ENCODE data around the gene KRT24. TPM values are rescaled to one million over a fixed set of nuclear protein-coding genes. Genes with fewer than 3 reads are reported as not detected.

KRT24 gene
- total RNA-seq, 4 donors from 2014 or later, result 1.1 to 14.7 (median 1.2) TPM; not detected in 1

DNA sequence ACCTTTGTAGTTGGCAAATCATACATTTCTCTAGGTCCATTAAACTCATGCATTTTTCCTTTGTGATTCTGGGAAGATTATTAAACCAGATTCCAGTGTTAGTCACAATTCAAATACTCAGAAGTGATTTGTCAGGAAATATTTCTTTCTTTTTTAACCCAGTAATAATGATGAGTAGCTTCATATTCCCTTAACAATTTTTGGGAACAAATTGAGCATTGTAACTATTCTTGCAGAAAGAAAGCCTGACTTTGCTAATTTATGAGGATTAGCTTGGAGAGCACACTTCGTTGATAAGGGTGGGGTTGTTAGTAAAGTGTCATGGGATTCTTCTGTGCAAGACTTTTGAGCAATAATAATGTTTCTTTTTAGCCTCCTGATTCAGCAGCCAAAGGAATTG lies 18.7 kb upstream of the KRT24 start:
- H3K9me3 ChIP-seq, result no peaks in the 10 kb centered on the region
- no peak overlapping the region for H3K4me3 ChIP-seq
- ATAC-seq, result peak; percentile 76
- TF ChIP-seq POLR2A (IDR thresholded peaks at IDR 0.05) (no peak), EP300 (IDR thresholded peaks at IDR 0.05) (no peak)
- H3K4me1 ChIP-seq, result no peaks in the 10 kb centered on the region
- WGBS, 2 donors (ENCODE audit: low coverage in 1 of 2), result 50 to 57% methylated on average over 1 of the region's 1 CpG
- no peaks in the 10 kb centered on the region for H3K36me3 ChIP-seq
- H3K27me3 ChIP-seq, result peaks cover 24% of the 10 kb centered on the region
- no peak overlapping the region for H3K27ac ChIP-seq

DNA sequence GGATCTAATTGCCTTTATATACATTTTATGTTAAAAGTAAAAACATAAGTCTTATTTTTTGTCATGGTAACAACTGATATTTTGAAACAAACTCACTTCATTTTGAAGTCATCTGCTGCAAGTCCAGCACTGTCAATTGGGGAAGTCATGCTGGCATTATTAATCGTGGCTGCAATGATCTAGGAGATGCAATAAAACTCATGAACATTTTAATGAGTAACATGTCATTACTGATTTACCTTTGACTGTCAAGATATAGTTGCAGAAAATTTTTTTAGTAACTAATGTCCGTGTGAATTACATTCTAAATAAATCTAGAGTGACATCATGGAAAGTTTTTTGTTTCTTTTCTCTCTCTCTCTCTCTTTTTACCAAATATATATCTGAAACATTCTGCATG lies 17.3 kb upstream of the KRT24 start:
- no peak overlapping the region for H3K27ac ChIP-seq
- H3K36me3 ChIP-seq, result no peaks in the 10 kb centered on the region
- H3K27me3 ChIP-seq, result peaks cover 24% of the 10 kb centered on the region
- 41 to 68% methylated on average over 2 of the region's 2 CpGs for WGBS, 2 donors (ENCODE audit: low coverage in 1 of 2)
- no peaks in the 10 kb centered on the region for H3K4me1 ChIP-seq
- TF ChIP-seq, protein P1, sequence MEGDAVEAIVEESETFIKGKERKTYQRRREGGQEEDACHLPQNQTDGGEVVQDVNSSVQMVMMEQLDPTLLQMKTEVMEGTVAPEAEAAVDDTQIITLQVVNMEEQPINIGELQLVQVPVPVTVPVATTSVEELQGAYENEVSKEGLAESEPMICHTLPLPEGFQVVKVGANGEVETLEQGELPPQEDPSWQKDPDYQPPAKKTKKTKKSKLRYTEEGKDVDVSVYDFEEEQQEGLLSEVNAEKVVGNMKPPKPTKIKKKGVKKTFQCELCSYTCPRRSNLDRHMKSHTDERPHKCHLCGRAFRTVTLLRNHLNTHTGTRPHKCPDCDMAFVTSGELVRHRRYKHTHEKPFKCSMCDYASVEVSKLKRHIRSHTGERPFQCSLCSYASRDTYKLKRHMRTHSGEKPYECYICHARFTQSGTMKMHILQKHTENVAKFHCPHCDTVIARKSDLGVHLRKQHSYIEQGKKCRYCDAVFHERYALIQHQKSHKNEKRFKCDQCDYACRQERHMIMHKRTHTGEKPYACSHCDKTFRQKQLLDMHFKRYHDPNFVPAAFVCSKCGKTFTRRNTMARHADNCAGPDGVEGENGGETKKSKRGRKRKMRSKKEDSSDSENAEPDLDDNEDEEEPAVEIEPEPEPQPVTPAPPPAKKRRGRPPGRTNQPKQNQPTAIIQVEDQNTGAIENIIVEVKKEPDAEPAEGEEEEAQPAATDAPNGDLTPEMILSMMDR (IDR thresholded peaks at IDR 0.05), result no peak
- no peak for ATAC-seq
- no peaks in the 10 kb centered on the region for H3K9me3 ChIP-seq
- no peak overlapping the region for H3K4me3 ChIP-seq

DNA sequence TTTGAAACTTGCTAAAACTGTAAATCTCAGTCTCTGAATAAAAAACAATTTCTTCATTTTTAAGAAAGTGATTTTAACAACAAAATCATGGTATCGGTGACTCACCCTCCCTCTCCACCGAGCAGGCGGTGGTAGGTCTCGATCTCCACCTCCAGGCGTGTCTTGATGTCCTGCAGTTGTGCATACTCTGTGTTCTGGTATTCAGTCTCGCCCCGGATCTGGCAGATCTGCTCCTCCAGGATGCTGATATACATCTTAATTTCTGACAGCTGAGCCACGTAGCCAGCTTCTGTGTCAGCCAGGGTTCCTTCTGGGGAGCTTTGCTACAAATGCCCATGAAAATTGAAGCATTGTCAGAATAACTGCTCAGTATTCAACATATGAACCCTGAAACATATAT lies 15.4 kb upstream of the KRT24 start:
- peak; percentile 40 for ATAC-seq
- H3K4me3 ChIP-seq, result no peak overlapping the region
- H3K9me3 ChIP-seq, result no peaks in the 10 kb centered on the region
- TF ChIP-seq EP300 (IDR thresholded peaks at IDR 0.05) (no peak), POLR2AphosphoS5 (IDR thresholded peaks at IDR 0.05) (no peak), POLR2A (IDR thresholded peaks at IDR 0.05) (no peak)
- TF ChIP-seq, protein P1 (IDR thresholded peaks at IDR 0.05), result no peak
- H3K36me3 ChIP-seq, result no peaks in the 10 kb centered on the region
- H3K4me1 ChIP-seq, result no peaks in the 10 kb centered on the region
- H3K27ac ChIP-seq, result no peak overlapping the region
- H3K27me3 ChIP-seq, result peaks cover 15% of the 10 kb centered on the region
- WGBS, 2 donors (ENCODE audit: low coverage in 1 of 2), result 36 to 60% methylated on average over 6 to 8 of the region's 8 CpGs

DNA sequence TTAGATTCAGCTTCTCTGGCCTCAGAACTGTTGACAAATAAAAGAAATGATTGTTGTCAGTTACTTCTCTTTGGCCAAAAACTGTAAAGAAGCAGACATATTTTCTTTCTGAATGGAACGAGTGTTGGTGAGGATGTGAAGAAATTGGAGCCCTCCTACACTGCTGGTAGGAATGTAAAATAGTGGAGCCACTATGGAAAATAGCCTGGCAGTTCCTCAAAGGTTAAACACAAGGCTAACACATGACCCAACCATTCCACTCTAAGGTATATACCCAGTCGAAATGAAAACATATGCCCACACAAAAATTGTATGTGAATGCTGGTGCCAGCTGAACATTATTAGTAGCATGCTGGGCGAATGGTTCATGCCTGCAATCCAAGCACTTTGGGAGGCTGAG lies 14.2 kb upstream of the KRT24 start:
- no peaks in the 10 kb centered on the region for H3K9me3 ChIP-seq
- WGBS, 2 donors (ENCODE audit: low coverage in 1 of 2), result 52 to 67% methylated on average over 1 to 3 of the region's 3 CpGs
- no peaks in the 10 kb centered on the region for H3K4me1 ChIP-seq
- H3K36me3 ChIP-seq, result no peaks in the 10 kb centered on the region
- no peak overlapping the region for H3K4me3 ChIP-seq
- no peak overlapping the region for H3K27ac ChIP-seq
- peaks cover 8% of the 10 kb centered on the region for H3K27me3 ChIP-seq
- ATAC-seq, result no peak
- TF ChIP-seq POLR2A (IDR thresholded peaks at IDR 0.05) (no peak), EP300 (IDR thresholded peaks at IDR 0.05) (no peak), POLR2AphosphoS5 (IDR thresholded peaks at IDR 0.05) (no peak)
- TF ChIP-seq, protein P1 (IDR thresholded peaks at IDR 0.05), result no peak

DNA sequence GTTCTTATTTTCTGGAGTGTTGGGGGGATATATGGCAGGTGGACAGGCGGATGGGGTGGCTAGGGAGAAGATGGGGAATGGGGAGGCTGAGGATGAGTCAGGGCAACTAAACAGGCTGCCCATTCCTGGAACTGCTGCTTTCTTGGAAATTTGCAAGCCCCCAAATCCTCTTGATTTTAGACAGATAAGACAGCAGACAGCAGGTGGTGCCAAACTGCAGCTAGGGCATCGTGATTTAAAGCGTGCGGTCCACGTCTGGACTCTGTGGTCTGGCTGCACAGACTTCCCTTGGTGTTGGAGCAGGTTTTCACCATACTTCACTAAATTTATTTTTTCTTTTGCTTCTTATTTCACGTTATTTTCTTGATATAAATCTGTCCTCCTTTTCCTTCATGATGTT lies 10.9 kb upstream of the KRT24 start:
- Histone ChIP-seq H3K4me1 (no peaks in the 10 kb centered on the region), H3K27ac (no peak overlapping the region), H3K4me3 (no peak overlapping the region), H3K27me3 (peaks cover 8% of the 10 kb centered on the region), H3K9me3 (no peaks in the 10 kb centered on the region), H3K36me3 (no peaks in the 10 kb centered on the region)
- no peak for ATAC-seq
- 25 to 54% methylated on average over 3 to 6 of the region's 6 CpGs for WGBS, 2 donors (ENCODE audit: low coverage in 1 of 2)
- no peak for TF ChIP-seq POLR2A (IDR thresholded peaks at IDR 0.05)
- TF ChIP-seq, protein P1 (IDR thresholded peaks at IDR 0.05), result no peak

DNA sequence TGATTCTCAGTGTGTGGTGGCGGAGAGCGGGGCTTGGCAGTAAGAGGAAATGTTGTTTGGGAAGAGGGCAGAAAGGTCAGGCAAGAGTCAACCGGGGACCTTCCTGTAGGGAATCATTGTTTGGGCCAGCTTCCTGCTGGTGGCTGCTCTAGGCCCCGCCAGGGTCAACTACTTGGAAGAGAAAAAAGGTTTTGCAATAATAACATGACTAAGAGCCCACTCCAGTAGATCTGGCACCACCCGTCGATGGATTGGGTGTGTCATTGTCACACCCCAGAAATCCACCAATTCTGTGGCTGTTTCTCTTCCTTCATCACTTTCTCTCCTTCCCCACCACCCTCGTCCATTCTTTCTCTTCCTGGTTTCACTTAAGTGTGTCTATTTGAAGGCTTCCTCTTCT lies 4.2 kb upstream of the KRT24 start:
- ATAC-seq, result peak; percentile 95
- Histone ChIP-seq H3K27ac (peak overlapping the region in 3 of 4 donors; percentile 36 to 70 (median 65)), H3K9me3 (no peaks in the 10 kb centered on the region), H3K27me3 (peaks cover 15% of the 10 kb centered on the region), H3K4me3 (no peak overlapping the region), H3K36me3 (no peaks in the 10 kb centered on the region), H3K4me1 (no peaks in the 10 kb centered on the region)
- 42 to 50% methylated on average over 7 of the region's 7 CpGs for WGBS, 2 donors (ENCODE audit: low coverage in 1 of 2)
- TF ChIP-seq POLR2AphosphoS5 (IDR thresholded peaks at IDR 0.05) (no peak), POLR2A (IDR thresholded peaks at IDR 0.05) (no peak), EP300 (IDR thresholded peaks at IDR 0.05) (no peak)
- TF ChIP-seq, protein P1 (IDR thresholded peaks at IDR 0.05), result no peak

Measured in gastroesophageal sphincter (tissue), 4 donors.